ENCODE data around the gene GBX1. TPM values are rescaled to one million over a fixed set of nuclear protein-coding genes. Genes with fewer than 3 reads are reported as not detected.
A peak's percentile ranks its signal among the peaks of the same experiment; 100 is the strongest.

Gene GBX1
- total RNA-seq, 1 experiment from 2014 or later, result not detected

DNA sequence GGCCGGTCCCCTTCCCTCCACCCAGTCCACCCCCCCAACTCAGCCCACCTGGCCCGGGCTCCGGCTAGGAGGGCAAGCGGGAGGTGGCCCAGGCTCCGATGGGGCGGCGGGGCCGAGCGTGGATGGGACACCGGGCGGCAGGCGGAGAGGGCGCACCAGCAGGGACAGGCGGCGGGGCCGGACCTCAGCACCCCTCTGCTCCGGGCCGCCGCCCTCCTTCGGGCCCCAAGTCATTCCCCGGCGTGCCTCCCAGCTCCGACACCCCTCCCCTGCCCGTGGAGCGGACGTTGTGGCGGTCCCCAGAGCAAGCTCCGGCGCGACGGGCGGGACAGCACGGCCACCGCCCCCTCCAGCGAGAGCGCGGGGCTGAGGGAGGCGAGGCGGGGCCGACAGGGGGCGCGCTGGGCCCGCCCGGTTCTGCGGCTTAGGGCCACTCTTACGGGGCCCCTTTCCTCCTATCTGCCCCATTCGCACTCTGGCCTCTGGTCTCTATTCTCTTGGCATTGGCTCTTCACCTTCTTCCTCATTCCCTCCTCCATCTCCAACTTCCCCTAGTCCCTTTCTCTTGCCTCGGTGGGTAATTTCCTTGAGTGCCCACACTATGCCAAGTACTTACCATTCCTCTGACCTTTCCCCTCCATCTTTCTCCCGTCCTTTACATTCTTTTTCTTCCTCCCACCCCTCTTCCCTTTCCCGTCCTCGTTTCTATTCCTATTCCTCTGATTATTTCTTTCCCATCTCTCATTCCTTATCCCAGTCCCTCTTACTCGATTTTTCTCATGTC lies 701 bp upstream of the GBX1 start (continued):
- no peak for TF ChIP-seq FOXP4 (CRISPR knock-in tag; IDR thresholded peaks at IDR 0.05)
- TF ChIP-seq, protein P1, sequence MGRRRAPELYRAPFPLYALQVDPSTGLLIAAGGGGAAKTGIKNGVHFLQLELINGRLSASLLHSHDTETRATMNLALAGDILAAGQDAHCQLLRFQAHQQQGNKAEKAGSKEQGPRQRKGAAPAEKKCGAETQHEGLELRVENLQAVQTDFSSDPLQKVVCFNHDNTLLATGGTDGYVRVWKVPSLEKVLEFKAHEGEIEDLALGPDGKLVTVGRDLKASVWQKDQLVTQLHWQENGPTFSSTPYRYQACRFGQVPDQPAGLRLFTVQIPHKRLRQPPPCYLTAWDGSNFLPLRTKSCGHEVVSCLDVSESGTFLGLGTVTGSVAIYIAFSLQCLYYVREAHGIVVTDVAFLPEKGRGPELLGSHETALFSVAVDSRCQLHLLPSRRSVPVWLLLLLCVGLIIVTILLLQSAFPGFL (CRISPR knock-in tag; IDR thresholded peaks at IDR 0.05; ENCODE audit: borderline replicate concordance), result no peak
- no peak for TF ChIP-seq NFATC4 (CRISPR knock-in tag; IDR thresholded peaks at IDR 0.05)
- no peak for TF ChIP-seq JUN (CRISPR knock-in tag; IDR thresholded peaks at IDR 0.05)
- TF ChIP-seq, protein P2, sequence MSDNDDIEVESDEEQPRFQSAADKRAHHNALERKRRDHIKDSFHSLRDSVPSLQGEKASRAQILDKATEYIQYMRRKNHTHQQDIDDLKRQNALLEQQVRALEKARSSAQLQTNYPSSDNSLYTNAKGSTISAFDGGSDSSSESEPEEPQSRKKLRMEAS (CRISPR knock-in tag; IDR thresholded peaks at IDR 0.05), result 0 out of 2 replicates have a peak, but pooled peaks have one; percentile 31
- TF ChIP-seq ZBTB21 (CRISPR knock-in tag; IDR thresholded peaks at IDR 0.05; ENCODE audit: borderline replicate concordance), result 0 out of 2 replicates have a peak, but pooled peaks have one; percentile 30
- TF ChIP-seq NR2C2 (CRISPR knock-in tag; IDR thresholded peaks at IDR 0.05), result no peak
- TF ChIP-seq, protein P3, sequence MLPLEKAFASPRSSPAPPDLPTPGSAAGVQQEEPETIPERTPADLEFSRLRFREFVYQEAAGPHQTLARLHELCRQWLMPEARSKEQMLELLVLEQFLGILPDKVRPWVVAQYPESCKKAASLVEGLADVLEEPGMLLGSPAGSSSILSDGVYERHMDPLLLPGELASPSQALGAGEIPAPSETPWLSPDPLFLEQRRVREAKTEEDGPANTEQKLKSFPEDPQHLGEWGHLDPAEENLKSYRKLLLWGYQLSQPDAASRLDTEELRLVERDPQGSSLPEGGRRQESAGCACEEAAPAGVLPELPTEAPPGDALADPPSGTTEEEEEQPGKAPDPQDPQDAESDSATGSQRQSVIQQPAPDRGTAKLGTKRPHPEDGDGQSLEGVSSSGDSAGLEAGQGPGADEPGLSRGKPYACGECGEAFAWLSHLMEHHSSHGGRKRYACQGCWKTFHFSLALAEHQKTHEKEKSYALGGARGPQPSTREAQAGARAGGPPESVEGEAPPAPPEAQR (CRISPR knock-in tag; IDR thresholded peaks at IDR 0.05), result no peak
- peak; percentile 65; the same call in 1 of the 2 replicates for TF ChIP-seq FOXP1 (CRISPR knock-in tag; IDR thresholded peaks at IDR 0.05; ENCODE audit: borderline replicate concordance)
- 0 out of 2 replicates have a peak, but pooled peaks have one; percentile 32 for TF ChIP-seq ZNF281 (CRISPR knock-in tag; IDR thresholded peaks at IDR 0.05)
- TF ChIP-seq ARID4B (CRISPR knock-in tag; IDR thresholded peaks at IDR 0.05; ENCODE audit: borderline replicate concordance), result 0 out of 2 replicates have a peak, but pooled peaks have one; percentile 37
- 0 out of 2 replicates have a peak, but pooled peaks have one; percentile 32 for TF ChIP-seq EMX1 (CRISPR knock-in tag; IDR thresholded peaks at IDR 0.05)
- TF ChIP-seq SOX15 (CRISPR knock-in tag; IDR thresholded peaks at IDR 0.05), result no peak
- 0 out of 2 replicates have a peak, but pooled peaks have one; percentile 22 for TF ChIP-seq ZNF263 (CRISPR knock-in tag; IDR thresholded peaks at IDR 0.05; ENCODE audit: low read depth)
- peak; percentile 76 for TF ChIP-seq CTCF (IDR thresholded peaks at IDR 0.05)
- TF ChIP-seq, protein P4, sequence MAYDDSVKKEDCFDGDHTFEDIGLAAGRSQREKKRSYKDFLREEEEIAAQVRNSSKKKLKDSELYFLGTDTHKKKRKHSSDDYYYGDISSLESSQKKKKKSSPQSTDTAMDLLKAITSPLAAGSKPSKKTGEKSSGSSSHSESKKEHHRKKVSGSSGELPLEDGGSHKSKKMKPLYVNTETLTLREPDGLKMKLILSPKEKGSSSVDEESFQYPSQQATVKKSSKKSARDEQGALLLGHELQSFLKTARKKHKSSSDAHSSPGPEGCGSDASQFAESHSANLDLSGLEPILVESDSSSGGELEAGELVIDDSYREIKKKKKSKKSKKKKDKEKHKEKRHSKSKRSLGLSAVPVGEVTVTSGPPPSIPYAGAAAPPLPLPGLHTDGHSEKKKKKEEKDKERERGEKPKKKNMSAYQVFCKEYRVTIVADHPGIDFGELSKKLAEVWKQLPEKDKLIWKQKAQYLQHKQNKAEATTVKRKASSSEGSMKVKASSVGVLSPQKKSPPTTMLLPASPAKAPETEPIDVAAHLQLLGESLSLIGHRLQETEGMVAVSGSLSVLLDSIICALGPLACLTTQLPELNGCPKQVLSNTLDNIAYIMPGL (CRISPR knock-in tag; IDR thresholded peaks at IDR 0.05), result peak; percentile 99
- TF ChIP-seq, protein P5, sequence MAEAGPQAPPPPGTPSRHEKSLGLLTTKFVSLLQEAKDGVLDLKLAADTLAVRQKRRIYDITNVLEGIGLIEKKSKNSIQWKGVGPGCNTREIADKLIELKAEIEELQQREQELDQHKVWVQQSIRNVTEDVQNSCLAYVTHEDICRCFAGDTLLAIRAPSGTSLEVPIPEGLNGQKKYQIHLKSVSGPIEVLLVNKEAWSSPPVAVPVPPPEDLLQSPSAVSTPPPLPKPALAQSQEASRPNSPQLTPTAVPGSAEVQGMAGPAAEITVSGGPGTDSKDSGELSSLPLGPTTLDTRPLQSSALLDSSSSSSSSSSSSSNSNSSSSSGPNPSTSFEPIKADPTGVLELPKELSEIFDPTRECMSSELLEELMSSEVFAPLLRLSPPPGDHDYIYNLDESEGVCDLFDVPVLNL (CRISPR knock-in tag; IDR thresholded peaks at IDR 0.05; ENCODE audit: borderline replicate concordance, low read depth), result no peak
